ENCODE results near the gene TBC1D32.
"Not testable (repeated sequence)": the region's sequence is repeated elsewhere in the genome, so short reads cannot be mapped to it uniquely, and the experiment has no call there.

TBC1D32 gene

GRCh38 chr6:121334299-121335086 is at the start of gene TBC1D32:
Gene TBC1D32, minus strand, starts transcription at chr6:121334480. Its CDS starts 50 bp downstream, at chr6:121334430.
- DNase-seq, result peak; percentile 89

GRCh38 chr6:121383478-121383877 is 49.2 kb upstream of the TBC1D32 start:
- DNase-seq, result peak; percentile 25

GRCh38 chr6:121382467-121383121 is 48.3 kb upstream of the TBC1D32 start:
- DNase-seq, result no peak

- DNase-seq, result no peak
Observed at GRCh38 chr6:121376411-121376810, 42.1 kb upstream of the TBC1D32 start.

GRCh38 chr6:121374219-121374618 is 39.9 kb upstream of the TBC1D32 start:
- not testable (repeated sequence) for DNase-seq

GRCh38 chr6:121365536-121366521 is 31.5 kb upstream of the TBC1D32 start:
- no peak for DNase-seq

GRCh38 chr6:121356575-121356974 is 22.3 kb upstream of the TBC1D32 start:
- DNase-seq, result no peak

GRCh38 chr6:121354764-121355163 is 20.5 kb upstream of the TBC1D32 start:
- DNase-seq, result peak; percentile 27

GRCh38 chr6:121352941-121353340 is 18.7 kb upstream of the TBC1D32 start:
- DNase-seq, result no peak

- DNase-seq, result no peak
Observed at GRCh38 chr6:121351916-121352315, 17.6 kb upstream of the TBC1D32 start.

- no peak for DNase-seq
Observed at GRCh38 chr6:121349596-121349995, 15.3 kb upstream of the TBC1D32 start.

- DNase-seq, result no peak
Observed at GRCh38 chr6:121347484-121347883, 13.2 kb upstream of the TBC1D32 start.

GRCh38 chr6:121344539-121344938 is 10.3 kb upstream of the TBC1D32 start:
- DNase-seq, result peak; percentile 35

GRCh38 chr6:121339639-121340226 is 5.5 kb upstream of the TBC1D32 start:
- no peak for DNase-seq

GRCh38 chr6:121338956-121339355 is 4.7 kb upstream of the TBC1D32 start:
- no peak for DNase-seq

GRCh38 chr6:121338366-121338765 is 4.1 kb upstream of the TBC1D32 start:
- no peak for DNase-seq

GRCh38 chr6:121335087-121336008 is 1.1 kb upstream of the TBC1D32 start:
- no peak for DNase-seq

- DNase-seq, result not testable (repeated sequence)
Observed at GRCh38 chr6:121333694-121334093, 586 bp downstream of the TBC1D32 start.

GRCh38 chr6:121333196-121333595 is 1.1 kb downstream of the TBC1D32 start:
- DNase-seq, result no peak

- DNase-seq, result no peak
Observed at GRCh38 chr6:121330516-121330915, 3.8 kb downstream of the TBC1D32 start.

- DNase-seq, result no peak
Observed at GRCh38 chr6:121321282-121321681, 13.0 kb downstream of the TBC1D32 start.

GRCh38 chr6:121319603-121320002 is 14.7 kb downstream of the TBC1D32 start:
- no peak for DNase-seq

All from hematopoietic multipotent progenitor cell treated with erythropoietin and hydrocortisone succinate and interleukin-3 and kit ligand, for 6 days (in vitro differentiated cells).